ENCODE measurements around the gene CSNK1G2. TPM values are rescaled to one million over a fixed set of nuclear protein-coding genes. Genes with fewer than 3 reads are reported as not detected.

The CSNK1G2 gene
- total and polyA plus RNA-seq, 9 donors, result 32.2 to 46.2 (median 41.7) TPM

GRCh38 chr19:1998712-1999708, 58.0 kb downstream of the CSNK1G2 start:
- Histone ChIP-seq H3K27me3 (ENCODE audit: control insufficient read depth, insufficient read depth, low read length) (no peaks in the 10 kb centered on the region), H3K36me3 (ENCODE audit: control insufficient read depth, insufficient read depth, low read length) (peaks cover 45% of the 10 kb centered on the region), H3K27ac (ENCODE audit: low read length) (no peak overlapping the region), H3K4me3 (ENCODE audit: low read length) (no peak overlapping the region), H3K4me1 (ENCODE audit: control insufficient read depth, insufficient read depth, low read length) (no peaks in the 10 kb centered on the region), H3K9me3 (replicated peaks; ENCODE audit: control insufficient read depth, low read depth, low read length) (peaks cover 2% of the 10 kb centered on the region)
- no peak for DNase-seq
- WGBS (ENCODE audit: insufficient coverage), result 91% methylated on average over 46 of the region's 52 CpGs

DNA sequence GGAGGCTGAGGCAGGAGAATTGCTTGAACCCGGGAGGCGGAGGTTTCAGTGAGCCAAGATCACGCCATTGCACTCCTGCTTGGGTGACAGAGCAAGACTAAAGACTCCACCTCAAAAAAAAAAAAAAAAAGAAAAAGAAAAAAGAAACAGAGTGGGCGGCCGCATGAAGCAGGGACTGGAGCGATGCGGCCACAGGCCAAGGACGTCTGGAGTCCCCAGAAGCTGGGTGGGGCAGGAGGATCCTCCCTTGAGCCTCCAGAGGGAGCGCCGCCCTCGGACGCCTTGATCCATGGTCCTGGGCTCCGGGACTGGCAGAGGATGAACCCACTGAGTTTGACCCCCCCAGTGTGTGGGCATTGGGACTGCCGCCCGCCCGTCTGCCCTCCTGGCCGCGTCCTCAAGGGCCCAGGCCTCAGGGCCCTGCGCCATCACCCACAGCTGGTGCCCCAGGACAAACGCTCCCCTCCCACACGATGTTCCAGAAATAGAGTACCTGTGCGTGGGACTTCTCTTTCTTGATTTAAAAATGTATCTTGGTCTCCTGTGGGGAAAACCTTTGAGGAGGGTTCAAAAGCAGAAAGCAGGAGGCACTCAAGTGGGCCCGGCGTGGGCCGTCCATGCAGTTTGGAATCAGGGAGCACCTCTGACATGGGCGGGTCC, 59.0 kb downstream of the CSNK1G2 start:
- H3K27me3 ChIP-seq (ENCODE audit: control insufficient read depth, insufficient read depth, low read length), result no peaks in the 10 kb centered on the region
- DNase-seq, result no peak
- no peak overlapping the region for H3K27ac ChIP-seq (ENCODE audit: low read length)
- H3K4me1 ChIP-seq (ENCODE audit: control insufficient read depth, insufficient read depth, low read length), result no peaks in the 10 kb centered on the region
- WGBS (ENCODE audit: insufficient coverage), result 93% methylated on average over 7 of the region's 26 CpGs
- peaks cover 2% of the 10 kb centered on the region for H3K9me3 ChIP-seq (replicated peaks; ENCODE audit: control insufficient read depth, low read depth, low read length)
- peaks cover 45% of the 10 kb centered on the region for H3K36me3 ChIP-seq (ENCODE audit: control insufficient read depth, insufficient read depth, low read length)
- H3K4me3 ChIP-seq (ENCODE audit: low read length), result no peak overlapping the region

GRCh38 chr19:2003874-2004273, 62.9 kb downstream of the CSNK1G2 start:
- 100% methylated on average over 3 of the region's 4 CpGs for WGBS (ENCODE audit: insufficient coverage)

GRCh38 chr19:2010135-2010668, 69.2 kb downstream of the CSNK1G2 start:
- Histone ChIP-seq H3K36me3 (ENCODE audit: control insufficient read depth, insufficient read depth, low read length) (peaks cover 11% of the 10 kb centered on the region), H3K4me1 (ENCODE audit: control insufficient read depth, insufficient read depth, low read length) (peaks cover 12% of the 10 kb centered on the region), H3K4me3 (ENCODE audit: low read length) (no peak overlapping the region), H3K9me3 (replicated peaks; ENCODE audit: control insufficient read depth, low read depth, low read length) (no peaks in the 10 kb centered on the region), H3K27me3 (ENCODE audit: control insufficient read depth, insufficient read depth, low read length) (no peaks in the 10 kb centered on the region), H3K27ac (ENCODE audit: low read length) (no peak overlapping the region)
- no peak for DNase-seq
- 100% methylated on average over 13 of the region's 20 CpGs for whole genome bisulfite sequencing (ENCODE audit: insufficient coverage)

More at GRCh38 chr19:2003874-2004273, 62.9 kb downstream of the CSNK1G2 start:
- no peaks in the 10 kb centered on the region for H3K27me3 ChIP-seq (ENCODE audit: control insufficient read depth, insufficient read depth, low read length)
- no peak for DNase-seq
- no peaks in the 10 kb centered on the region for H3K4me1 ChIP-seq (ENCODE audit: control insufficient read depth, insufficient read depth, low read length)
- H3K9me3 ChIP-seq (replicated peaks; ENCODE audit: control insufficient read depth, low read depth, low read length), result no peaks in the 10 kb centered on the region
- H3K27ac ChIP-seq (ENCODE audit: low read length), result no peak overlapping the region
- no peak overlapping the region for H3K4me3 ChIP-seq (ENCODE audit: low read length)
- peaks cover 29% of the 10 kb centered on the region for H3K36me3 ChIP-seq (ENCODE audit: control insufficient read depth, insufficient read depth, low read length)

- 93% methylated on average over 12 of the region's 12 CpGs for WGBS (ENCODE audit: insufficient coverage)
- H3K9me3 ChIP-seq (replicated peaks; ENCODE audit: control insufficient read depth, low read depth, low read length), result no peaks in the 10 kb centered on the region
- DNase-seq, result no peak
- H3K27me3 ChIP-seq (ENCODE audit: control insufficient read depth, insufficient read depth, low read length), result no peaks in the 10 kb centered on the region
- H3K4me3 ChIP-seq (ENCODE audit: low read length), result no peak overlapping the region
- H3K4me1 ChIP-seq (ENCODE audit: control insufficient read depth, insufficient read depth, low read length), result peaks cover 14% of the 10 kb centered on the region
- H3K27ac ChIP-seq (ENCODE audit: low read length), result no peak overlapping the region
- H3K36me3 ChIP-seq (ENCODE audit: control insufficient read depth, insufficient read depth, low read length), result peaks cover 9% of the 10 kb centered on the region
These were observed 70.2 kb downstream of the CSNK1G2 start for GRCh38 chr19:2011169-2011568.

DNA sequence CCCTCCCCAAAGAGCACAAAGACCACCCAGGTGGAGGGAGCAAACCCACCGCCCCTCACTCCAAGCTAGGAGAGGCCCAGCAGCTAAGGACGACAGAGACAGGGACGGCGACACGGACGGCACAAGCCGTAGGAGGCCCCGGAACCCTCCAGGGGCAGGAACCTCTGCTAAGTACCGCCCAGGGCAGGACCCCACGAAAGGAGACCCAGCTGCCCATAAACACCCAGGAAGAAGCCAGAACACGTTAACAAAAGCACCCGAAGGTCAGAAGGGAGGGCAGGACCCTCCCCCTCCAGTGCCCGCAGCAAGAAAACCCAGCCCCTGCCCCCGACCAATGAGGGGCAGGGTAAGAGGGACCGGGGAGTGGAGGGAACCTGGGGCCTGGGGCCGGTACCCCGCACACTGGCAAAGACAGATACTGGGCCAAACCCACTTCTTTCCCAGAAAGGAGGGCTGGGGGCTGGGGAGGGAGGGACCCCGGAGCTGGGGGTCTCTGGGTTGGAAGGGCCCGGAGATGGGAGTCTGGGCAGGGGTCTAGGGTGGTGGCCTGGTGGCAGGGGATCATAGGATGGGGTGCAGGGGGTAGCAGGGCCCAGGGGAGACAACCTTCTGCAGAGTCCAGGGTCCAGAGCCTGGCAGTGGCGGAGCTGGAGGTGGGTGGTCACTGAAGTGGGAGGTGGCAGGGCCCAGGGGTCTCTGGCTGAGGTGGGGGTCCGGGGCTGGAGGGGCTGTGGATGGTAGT, 72.1 kb downstream of the CSNK1G2 start:
- H3K27ac ChIP-seq (ENCODE audit: low read length), result no peak overlapping the region
- peaks cover 9% of the 10 kb centered on the region for H3K36me3 ChIP-seq (ENCODE audit: control insufficient read depth, insufficient read depth, low read length)
- H3K4me3 ChIP-seq (ENCODE audit: low read length), result no peak overlapping the region
- H3K9me3 ChIP-seq (replicated peaks; ENCODE audit: control insufficient read depth, low read depth, low read length), result no peaks in the 10 kb centered on the region
- no peaks in the 10 kb centered on the region for H3K27me3 ChIP-seq (ENCODE audit: control insufficient read depth, insufficient read depth, low read length)
- H3K4me1 ChIP-seq (ENCODE audit: control insufficient read depth, insufficient read depth, low read length), result peaks cover 17% of the 10 kb centered on the region
- no peak for DNase-seq
- 88% methylated on average over 4 of the region's 21 CpGs for WGBS (ENCODE audit: insufficient coverage)

- 77% methylated on average over 6 of the region's 6 CpGs for WGBS (ENCODE audit: insufficient coverage)
- peaks cover 9% of the 10 kb centered on the region for H3K36me3 ChIP-seq (ENCODE audit: control insufficient read depth, insufficient read depth, low read length)
- H3K27ac ChIP-seq (ENCODE audit: low read length), result no peak overlapping the region
- no peaks in the 10 kb centered on the region for H3K27me3 ChIP-seq (ENCODE audit: control insufficient read depth, insufficient read depth, low read length)
- no peaks in the 10 kb centered on the region for H3K9me3 ChIP-seq (replicated peaks; ENCODE audit: control insufficient read depth, low read depth, low read length)
- DNase-seq, result no peak
- H3K4me1 ChIP-seq (ENCODE audit: control insufficient read depth, insufficient read depth, low read length), result peaks cover 17% of the 10 kb centered on the region
- H3K4me3 ChIP-seq (ENCODE audit: low read length), result no peak overlapping the region
These were observed 72.7 kb downstream of the CSNK1G2 start for GRCh38 chr19:2013683-2013961.

DNA sequence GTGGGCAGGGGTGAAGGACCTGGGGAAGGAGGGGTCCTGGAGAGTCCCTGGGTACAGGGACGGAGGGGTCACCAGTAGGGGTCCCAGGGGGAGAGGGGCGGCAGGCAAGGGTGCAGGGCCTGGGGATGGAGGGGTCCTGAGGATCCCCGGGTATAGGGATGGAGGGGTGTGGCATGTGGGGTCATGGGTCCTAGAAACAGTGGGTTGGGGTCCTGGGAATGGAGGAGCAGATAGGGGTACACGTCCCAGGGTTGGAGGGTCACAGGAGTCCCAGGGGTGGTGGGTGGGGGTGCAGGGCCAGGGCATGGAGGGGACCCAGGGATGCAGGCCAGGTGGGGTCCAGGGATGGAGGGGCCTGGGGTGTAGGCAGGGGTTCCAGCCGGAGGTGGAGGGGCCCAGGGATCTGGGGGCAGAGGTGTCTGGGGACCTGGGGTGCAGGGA, 73.2 kb downstream of the CSNK1G2 start:
- Histone ChIP-seq H3K4me3 (ENCODE audit: low read length) (peak overlapping the region; percentile 61), H3K36me3 (ENCODE audit: control insufficient read depth, insufficient read depth, low read length) (peaks cover 9% of the 10 kb centered on the region), H3K4me1 (ENCODE audit: control insufficient read depth, insufficient read depth, low read length) (peaks cover 17% of the 10 kb centered on the region), H3K27me3 (ENCODE audit: control insufficient read depth, insufficient read depth, low read length) (no peaks in the 10 kb centered on the region), H3K9me3 (replicated peaks; ENCODE audit: control insufficient read depth, low read depth, low read length) (no peaks in the 10 kb centered on the region), H3K27ac (ENCODE audit: low read length) (no peak overlapping the region)
- DNase-seq, result no peak
- WGBS (ENCODE audit: insufficient coverage), result 53% methylated on average over 5 of the region's 5 CpGs

DNA sequence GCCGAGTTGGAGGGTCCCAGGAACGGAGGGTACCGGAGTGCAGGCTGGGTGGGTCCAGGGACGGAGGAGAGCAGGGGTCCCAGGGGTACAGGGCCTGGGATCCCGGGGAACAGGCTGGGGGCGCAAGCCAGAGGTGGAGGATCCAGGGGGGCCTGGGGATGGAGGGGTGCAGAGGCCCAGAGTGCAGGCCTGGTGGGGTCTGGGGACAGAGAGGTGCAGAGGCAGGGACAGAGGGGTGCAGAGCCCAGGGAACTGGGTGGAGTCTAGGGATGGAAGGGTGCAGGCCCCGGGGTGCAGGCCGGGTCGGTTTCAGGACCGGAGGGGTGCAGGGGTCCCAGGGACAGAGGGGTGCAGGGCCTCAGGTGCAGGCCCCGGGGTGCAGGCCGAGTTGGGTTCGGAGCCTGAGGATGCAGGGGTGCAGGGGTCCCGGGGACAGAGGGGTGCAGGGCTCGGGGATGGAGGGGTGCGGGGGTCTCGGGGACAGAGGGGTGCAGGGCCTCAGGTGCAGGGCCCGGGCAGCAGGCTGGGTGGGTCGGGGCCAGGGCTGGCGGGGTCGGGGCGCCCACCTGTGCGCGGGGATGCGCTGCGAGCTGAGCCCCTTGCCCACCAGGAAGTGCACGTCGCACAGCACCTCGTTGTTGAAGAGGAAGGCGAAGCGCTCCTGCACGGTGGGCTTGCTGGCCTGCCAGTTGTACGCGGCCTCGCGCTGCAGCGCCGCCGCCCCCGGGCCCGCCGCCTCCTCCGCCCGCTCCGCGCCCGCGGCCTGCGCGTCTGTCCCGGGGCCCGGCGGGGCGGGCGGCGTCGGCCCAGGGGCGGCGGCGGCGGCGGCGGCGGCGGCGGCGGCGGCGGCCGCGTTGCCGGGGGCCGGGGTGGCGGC, 74.0 kb downstream of the CSNK1G2 start:
- Histone ChIP-seq H3K27me3 (ENCODE audit: control insufficient read depth, insufficient read depth, low read length) (no peaks in the 10 kb centered on the region), H3K4me1 (ENCODE audit: control insufficient read depth, insufficient read depth, low read length) (peaks cover 22% of the 10 kb centered on the region), H3K4me3 (ENCODE audit: low read length) (peak overlapping the region; percentile 61), H3K27ac (ENCODE audit: low read length) (no peak overlapping the region), H3K36me3 (ENCODE audit: control insufficient read depth, insufficient read depth, low read length) (peaks cover 9% of the 10 kb centered on the region), H3K9me3 (replicated peaks; ENCODE audit: control insufficient read depth, low read depth, low read length) (no peaks in the 10 kb centered on the region)
- DNase-seq, result no peak
- WGBS (ENCODE audit: insufficient coverage), result 4% methylated on average over 66 of the region's 74 CpGs

Measured in muscle of leg (tissue), 11 donors.